SH-SY5Y (cell line): ENCODE results near the gene RASGEF1B.

Experiments used
- GATA2 ChIP-seq: IDR thresholded peaks from 2 replicates; pipeline ENCODE4 v1.6.1; 2011; ENCODE audit warnings: mild to moderate bottlenecking, low read depth, low read length
- GATA3 ChIP-seq: IDR thresholded peaks from 2 replicates; pipeline ENCODE4 v1.6.1; 2011; ENCODE audit warnings: low read depth, mild to moderate bottlenecking, low read length, moderate library complexity

DNA sequence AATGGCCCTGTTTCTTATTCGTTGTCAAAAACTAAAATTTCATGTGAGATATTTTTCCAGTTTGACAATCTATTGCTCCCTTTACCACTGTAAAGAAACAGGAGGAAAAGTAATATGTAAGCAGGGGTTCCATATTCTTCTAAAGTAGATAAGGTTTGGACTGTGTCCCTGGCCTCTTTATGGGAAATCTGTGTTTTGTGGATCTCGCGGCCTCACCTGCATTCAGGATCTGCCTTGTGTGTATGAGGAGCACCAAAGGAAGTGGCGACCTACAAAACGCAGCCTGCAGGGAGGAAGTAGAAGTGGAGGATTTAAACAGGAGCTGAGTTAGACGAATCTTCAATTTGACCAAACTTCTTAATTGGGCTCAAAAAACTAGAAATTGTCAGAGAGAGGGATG lies 67.0 kb downstream of the RASGEF1B start:
- no peak for TF ChIP-seq GATA2
- no peak for TF ChIP-seq GATA3
